Measurements from ENCODE around the gene SYTL3.
"Not testable (repeated sequence)": the region's sequence is repeated elsewhere in the genome, so short reads cannot be mapped to it uniquely, and the experiment has no call there.

Gene SYTL3

DNA sequence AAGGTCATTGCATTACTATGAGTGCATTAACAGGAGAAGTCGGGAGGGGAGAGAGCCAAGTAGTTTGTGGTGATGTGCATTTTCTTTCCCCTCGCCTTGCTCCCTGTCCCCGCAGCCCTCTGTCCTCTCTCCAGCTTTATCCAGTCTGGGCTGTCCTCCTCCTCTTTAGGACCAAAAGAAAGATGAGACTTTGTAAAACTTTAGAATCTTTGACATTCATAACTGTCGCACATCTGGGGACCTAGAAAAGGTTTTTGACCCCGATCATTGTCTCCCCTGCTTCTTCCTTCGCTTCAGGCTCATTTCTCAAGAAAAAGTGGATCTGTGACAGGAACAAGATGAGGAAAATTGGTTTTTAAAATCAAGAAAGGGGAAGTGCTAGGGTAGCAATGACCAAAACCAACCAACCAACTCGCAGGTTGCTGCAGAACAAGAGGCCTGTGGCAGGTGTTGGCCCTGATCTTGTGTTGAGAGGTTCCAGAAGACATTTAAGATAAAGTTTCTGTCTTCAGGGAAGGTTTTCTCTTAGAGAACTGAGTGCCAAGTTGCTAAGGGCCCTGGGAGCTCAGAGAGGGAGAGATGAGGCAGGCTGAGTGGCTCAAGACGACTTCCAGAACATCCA lies 17.6 kb downstream of the SYTL3 start:
- TF ChIP-seq, protein P1, sequence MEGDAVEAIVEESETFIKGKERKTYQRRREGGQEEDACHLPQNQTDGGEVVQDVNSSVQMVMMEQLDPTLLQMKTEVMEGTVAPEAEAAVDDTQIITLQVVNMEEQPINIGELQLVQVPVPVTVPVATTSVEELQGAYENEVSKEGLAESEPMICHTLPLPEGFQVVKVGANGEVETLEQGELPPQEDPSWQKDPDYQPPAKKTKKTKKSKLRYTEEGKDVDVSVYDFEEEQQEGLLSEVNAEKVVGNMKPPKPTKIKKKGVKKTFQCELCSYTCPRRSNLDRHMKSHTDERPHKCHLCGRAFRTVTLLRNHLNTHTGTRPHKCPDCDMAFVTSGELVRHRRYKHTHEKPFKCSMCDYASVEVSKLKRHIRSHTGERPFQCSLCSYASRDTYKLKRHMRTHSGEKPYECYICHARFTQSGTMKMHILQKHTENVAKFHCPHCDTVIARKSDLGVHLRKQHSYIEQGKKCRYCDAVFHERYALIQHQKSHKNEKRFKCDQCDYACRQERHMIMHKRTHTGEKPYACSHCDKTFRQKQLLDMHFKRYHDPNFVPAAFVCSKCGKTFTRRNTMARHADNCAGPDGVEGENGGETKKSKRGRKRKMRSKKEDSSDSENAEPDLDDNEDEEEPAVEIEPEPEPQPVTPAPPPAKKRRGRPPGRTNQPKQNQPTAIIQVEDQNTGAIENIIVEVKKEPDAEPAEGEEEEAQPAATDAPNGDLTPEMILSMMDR (IDR thresholded peaks at IDR 0.05; ENCODE audit: low read depth, low read length, missing control alignments): no peak
- H3K4me3 ChIP-seq (ENCODE audit: low read depth, low read length): no peak overlapping the region
- in situ Hi-C loops (cut with HindIII; ENCODE audit: low sequenced_read_pairs): no loop called here
- no peak for DNase-seq (ENCODE audit: low read depth)

DNA sequence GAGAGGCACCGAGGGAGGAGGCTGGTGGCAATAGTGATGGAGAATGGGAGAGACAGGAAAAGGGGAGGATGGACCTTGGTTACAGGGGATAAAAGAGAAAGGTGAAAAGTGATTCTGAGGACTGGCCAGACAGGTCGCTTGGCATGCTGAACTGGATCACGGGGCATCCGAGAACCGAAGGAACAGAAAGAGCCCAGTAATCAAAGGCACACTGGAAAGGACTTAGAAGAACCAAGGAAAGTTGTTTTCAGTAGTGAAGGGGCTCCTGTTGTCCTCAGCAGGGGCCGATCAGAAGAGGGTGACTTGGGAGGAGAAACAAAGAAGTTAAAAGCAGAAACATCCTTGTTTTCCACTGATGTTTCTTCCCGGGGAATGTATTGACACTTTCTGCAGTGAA lies 18.9 kb downstream of the SYTL3 start:
- TF ChIP-seq, protein P1 (IDR thresholded peaks at IDR 0.05; ENCODE audit: low read depth, low read length, missing control alignments): no peak

DNA sequence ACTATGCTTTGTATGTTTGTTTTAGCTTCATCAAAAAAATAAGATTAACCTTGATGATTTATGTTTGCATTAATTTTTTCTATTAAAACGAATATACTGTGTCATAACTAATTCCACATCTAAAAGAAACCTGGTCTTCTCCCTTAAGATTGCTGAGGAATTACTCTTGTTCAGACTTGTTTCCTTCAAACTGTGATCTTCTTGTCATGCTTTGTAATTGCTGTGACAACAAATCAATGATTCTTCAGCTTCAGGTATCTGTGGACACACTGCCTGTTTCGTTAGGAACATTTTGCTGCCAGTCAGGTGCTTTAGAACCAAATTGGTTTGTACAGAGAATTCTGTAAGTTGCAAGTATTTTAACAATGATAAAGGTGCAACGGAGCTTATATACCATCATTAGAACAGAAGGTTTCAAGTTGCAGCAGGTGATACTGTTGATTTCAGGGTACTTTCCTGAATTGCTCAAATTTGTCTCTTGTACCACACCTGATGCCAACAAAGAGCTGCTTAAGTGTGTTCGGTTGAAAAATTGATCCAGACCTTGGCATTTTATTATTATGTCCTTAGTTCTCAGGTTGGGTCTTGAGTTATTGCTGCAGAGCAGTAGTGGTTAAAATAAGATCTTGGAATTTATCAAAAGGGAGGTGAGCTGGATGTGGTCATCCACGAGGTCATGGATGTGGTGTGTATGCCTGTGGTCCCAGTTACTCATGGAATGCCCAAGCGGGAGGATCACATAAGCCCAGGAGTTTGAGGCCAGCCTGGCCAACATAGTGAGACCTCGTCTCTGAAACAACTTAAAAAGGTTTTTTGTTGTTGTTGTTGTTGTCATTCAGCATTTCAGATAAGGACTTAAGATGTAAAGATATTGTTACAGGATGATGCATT lies 19.5 kb downstream of the SYTL3 start:
- peak; percentile 39 for DNase-seq (ENCODE audit: low read depth)
- in situ Hi-C loops (cut with HindIII; ENCODE audit: low sequenced_read_pairs): no loop called here
- TF ChIP-seq, protein P1 (IDR thresholded peaks at IDR 0.05; ENCODE audit: low read depth, low read length, missing control alignments): no peak
- no peak overlapping the region for H3K4me3 ChIP-seq (ENCODE audit: low read depth, low read length)

More for the DNA sequence above, 18.9 kb downstream of the SYTL3 start:
- no peak for DNase-seq (ENCODE audit: low read depth)
- H3K4me3 ChIP-seq (ENCODE audit: low read depth, low read length): no peak overlapping the region
- in situ Hi-C loops (cut with HindIII; ENCODE audit: low sequenced_read_pairs): no loop called here

DNA sequence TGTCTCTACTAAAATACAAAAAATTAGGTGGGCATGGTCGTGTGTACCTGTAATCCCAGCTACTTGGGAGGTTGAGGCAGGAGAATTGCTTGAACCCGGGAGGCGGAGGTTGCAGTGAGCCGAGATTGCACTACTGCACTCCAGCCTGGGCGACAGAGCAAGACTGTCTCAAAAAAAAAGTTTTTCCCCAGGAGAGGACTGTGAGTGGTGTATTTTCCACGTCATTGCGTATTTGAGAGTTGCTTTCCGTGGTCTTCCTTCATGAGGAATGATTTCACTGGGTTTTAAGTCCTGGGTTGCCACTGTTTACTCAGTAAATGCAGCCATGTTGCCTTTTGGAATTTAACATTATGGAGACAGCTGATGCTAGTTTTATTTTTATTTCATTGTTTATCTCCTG lies 22.3 kb downstream of the SYTL3 start:
- in situ Hi-C loops (cut with HindIII; ENCODE audit: low sequenced_read_pairs); DNase-seq (ENCODE audit: low read depth); H3K4me3 ChIP-seq (ENCODE audit: low read depth, low read length): not testable (repeated sequence)

DNA sequence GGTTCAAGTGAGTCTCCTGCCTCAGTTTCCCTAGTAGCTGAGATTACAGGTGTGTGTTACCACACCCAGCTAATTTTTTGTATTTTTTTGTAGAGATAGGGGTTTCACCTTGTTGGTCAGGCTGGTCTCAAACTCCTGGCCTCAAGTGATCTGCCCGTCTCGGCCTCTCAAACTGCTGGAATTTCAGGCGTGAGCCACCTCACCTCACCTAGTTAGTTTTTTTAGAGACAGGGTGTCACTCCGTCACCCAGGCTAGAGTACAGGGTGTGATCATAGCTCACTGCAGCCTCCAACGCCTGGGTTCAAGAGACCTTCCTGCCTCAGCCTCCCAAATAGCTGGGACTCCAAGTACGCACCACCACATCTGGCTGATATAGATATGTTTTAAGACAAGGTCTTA lies 22.9 kb downstream of the SYTL3 start:
- no peak for DNase-seq (ENCODE audit: low read depth)
- no peak overlapping the region for H3K4me3 ChIP-seq (ENCODE audit: low read depth, low read length)
- in situ Hi-C loops (cut with HindIII; ENCODE audit: low sequenced_read_pairs): no loop called here
- TF ChIP-seq, protein P1 (IDR thresholded peaks at IDR 0.05; ENCODE audit: low read depth, low read length, missing control alignments): no peak

DNA sequence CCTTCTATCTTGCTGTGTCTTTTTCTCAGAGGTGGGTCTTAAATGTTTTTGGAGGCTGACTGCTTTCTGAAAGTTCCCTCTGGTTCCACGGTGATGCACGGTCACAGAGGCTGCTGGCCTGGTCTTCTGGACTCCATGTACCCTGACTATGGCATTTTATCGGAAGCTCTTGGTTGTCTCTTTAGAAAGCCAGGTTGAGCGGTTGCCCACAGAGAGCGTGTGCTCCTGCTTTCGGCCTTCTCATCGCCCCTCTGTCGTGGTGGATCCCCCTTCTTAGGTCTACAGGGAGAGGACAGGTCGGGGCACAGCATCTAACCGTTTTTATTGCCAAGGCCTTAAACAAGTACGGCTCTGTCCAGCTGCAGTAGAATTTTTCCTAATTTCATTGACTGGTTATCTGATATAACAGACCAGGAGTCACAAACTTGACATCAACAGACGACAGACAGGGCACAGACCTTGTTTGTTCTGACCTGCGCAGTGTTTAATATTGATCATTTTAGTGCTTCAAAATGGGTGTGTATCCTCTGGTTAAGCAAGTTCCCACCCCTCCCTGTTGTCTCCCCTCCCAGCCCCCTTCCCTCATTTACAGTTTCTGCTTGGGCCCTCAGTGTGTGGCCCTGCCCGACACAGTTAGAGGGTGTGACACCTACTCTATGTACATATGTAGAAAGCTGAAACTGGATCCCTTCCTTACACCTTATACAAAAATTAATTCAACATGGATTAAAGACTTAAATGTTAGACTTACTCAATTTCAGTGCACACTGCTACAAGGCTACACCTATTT lies 24.7 kb downstream of the SYTL3 start:
- in situ Hi-C loops (cut with HindIII; ENCODE audit: low sequenced_read_pairs): no loop called here
- DNase-seq (ENCODE audit: low read depth): no peak
- H3K4me3 ChIP-seq (ENCODE audit: low read depth, low read length): no peak overlapping the region
- TF ChIP-seq, protein P1 (IDR thresholded peaks at IDR 0.05; ENCODE audit: low read depth, low read length, missing control alignments): no peak

DNA sequence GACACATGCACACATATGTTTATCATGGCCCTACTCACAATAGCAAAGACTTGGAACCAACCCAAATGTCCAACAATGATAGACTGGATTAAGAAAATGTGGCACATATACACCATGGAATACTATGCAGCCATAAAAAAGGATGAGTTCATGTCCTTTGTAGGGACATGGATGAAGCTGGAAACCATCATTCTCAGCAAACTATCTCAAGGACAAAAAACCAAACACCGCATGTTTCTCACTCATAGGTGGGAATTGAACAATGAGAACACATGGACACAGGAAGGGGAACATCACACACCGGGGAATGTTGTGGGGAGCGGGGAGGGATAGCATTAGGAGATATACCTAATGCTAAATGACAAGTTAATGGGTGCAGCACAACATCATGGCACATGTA lies 27.2 kb downstream of the SYTL3 start:
- H3K4me3 ChIP-seq (ENCODE audit: low read depth, low read length); DNase-seq (ENCODE audit: low read depth); in situ Hi-C loops (cut with HindIII; ENCODE audit: low sequenced_read_pairs): not testable (repeated sequence)
